NCI-H510A treated with DMSO at 0.1 percent for 48 hours (cell line): Measurements from ENCODE around the gene UBAP1.
"Not testable (repeated sequence)": the region's sequence is repeated elsewhere in the genome, so short reads cannot be mapped to it uniquely, and the experiment has no call there.

Experiments
- DNase-seq: peaks from one replicate; lab custom pipeline; 2025; lab: John Stamatoyannopoulos, UW

The UBAP1 gene

DNA sequence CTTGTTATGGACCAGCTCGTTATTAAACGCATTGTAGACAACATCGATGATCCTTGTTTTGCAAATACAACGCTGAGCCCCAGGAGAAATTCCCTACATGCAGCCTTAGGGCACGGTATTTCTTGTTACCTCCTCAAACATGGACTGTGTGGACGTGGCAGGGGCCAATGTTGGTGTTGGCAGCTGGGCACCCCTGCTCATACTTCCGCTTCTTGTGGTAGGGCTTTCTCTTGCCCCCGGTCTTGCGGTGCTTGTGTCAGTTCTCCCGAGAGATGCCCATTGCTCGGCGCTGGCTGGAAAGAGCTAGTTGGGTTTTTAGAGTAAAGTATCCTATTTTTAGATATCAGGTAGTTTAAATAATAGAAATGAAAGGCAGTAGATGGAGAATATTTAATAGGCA is 45.5 kb downstream of the UBAP1 start:
- DNase-seq: no peak

DNA sequence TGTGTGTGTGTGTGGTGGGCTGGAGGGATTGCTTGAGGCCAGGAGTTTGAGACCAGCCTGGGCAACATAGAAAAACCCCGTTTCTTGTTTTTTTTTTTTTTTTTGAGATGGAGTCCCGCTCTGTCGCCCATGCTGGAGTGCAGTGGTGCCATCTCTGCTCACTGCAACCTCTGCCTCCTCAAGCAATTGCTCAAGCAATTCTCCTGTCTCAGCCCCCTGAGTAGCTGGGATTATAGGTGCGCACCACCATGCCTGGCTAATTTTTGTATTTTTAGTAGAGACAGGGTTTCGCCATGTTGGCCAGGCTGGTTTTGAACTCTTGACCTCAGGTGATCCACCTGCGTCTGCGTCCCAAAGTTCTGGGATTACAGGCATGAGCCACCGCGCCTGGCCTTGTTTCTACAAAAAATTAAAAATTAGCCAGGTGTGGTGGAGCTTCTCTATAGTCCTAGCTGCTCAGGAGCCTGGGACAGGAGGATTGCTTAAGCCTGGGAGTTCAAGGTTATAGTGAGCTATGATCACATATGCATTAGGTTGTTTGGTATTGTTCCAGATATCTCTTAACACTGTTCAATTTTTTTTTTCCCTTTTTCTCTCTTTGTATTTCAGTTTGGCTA is 47.4 kb downstream of the UBAP1 start:
- DNase-seq: not testable (repeated sequence)

DNA sequence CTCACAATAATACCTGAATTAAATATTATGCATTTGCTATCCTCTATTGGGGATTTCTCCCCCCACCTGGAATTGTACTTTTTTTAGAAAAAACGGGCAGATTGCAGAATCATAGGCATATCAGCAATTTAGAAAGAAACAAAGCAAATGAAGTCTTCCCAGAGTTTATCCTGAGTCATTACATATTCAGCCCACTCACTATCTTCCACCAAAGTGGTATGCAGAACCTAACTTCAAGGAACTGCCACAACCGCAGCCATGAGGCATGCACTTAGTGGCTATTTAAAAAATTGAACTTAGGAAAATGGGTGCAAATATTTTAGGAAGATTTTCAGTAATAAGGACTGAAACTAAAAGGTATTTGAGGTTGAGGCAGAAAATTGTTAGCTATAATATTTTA is 48.6 kb downstream of the UBAP1 start:
- no peak for DNase-seq

DNA sequence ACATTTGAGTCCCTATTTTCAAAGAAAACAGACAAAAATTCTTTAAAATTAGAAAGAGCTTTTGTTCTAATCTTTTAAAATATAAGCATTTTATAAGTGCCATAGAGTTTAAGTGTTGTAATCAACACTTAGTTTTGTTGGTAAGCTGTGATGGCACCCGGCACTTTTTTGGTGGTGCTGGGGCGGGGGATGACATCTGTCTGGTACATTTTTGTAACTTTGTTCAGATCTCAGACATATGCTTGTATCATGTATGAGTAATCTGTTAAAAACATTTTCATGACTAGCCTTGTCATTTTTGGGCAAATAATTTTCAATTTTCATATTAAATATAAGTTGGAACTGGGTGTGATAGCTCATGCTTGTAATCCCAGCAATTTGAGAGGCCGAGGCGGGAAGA is 51.7 kb downstream of the UBAP1 start:
- no peak for DNase-seq

DNA sequence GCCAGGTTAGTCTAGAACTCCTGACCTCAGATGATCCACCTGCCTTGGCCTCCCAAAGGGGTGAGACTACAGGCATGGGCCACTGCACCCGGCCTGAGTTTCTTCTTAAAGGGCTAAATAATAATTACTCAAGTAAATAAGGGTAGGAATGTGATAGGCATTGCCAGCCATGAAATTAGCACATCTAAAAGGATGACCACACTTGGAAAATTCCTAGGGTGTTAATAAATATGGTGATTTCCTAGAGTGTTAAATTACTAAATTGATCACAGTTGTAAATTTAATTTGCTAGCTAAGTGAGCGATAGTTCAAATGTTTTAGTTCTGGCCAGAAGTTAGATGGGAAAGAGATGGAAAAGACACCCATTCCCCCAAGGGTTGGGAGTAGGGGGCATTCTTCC is 53.4 kb downstream of the UBAP1 start:
- no peak for DNase-seq

DNA sequence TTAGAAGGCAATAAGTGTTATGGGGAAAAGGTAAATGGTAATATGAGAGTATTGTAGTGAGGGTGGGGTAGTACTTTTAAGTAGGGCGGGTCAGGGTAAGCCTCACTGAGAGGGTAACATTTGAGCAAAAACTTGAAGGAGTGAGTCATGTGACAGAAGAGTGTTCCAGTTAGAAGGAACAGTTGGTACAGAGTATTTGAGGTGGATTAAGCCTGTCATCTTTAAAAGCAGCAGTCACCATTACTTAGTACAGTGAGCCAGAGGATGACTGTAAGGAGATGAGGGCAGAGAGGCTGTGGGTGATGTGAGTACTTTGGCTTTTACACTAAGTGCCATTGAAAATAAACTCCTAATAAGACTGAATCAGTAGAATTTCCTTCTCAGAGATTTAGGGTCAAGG is 54.8 kb downstream of the UBAP1 start:
- DNase-seq: no peak

DNA sequence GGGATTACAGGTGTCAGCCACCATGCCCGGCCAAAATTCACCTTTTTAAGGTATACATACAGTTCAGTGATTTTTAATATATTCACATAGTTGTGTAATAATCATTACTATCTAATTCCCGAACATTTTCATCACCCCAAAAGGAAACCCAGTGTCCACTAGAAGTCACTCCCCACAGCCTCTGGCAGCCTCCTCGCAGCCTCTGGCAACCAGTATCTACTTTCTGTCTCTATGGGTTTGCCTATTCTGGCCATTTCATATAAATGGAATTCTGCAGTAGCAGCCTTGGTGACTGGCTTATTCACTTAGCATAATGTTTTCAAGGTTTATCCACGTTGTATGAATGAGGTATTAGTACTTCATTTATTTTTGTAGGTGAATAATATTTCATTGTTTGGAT is 59.0 kb downstream of the UBAP1 start:
- no peak for DNase-seq

DNA sequence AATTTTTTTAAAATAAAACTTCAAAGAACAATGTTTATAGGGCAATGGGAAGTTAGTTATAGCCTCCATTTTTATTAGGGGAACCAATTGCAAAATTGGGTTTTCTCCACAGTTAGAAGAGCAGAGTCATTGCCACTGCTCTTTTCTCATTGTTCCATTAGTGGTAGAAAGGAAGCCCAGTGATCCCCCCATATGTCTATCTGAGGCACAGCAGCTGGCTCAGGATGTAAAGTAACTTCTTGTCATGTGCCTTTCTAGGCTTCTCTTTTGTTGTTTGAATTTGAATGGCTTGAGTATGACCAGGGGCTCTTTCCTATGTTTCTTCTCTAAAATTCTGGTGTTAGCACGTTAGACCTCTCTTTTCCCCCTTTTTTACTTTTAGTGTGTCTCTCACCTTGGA is 61.2 kb downstream of the UBAP1 start:
- DNase-seq: no peak

DNA sequence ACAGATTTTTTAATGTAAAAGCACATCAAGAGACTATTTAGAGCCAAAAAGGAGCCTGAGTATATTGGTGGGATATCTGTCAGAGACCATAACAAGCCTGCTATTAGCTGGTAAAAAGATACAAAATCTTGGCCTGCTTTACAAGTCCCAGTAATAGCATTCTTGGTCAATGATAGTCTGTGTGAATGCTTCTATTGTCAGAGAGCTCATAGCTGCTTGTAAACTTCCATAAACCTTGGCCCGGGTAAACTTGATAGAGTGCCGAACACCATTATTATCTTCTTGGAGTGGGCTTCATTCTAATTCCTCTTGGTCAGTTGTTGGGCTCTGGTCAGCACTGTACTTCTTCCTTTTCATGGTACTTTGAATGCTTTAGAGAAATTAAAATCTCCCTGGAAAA is 64.0 kb downstream of the UBAP1 start:
- no peak for DNase-seq

DNA sequence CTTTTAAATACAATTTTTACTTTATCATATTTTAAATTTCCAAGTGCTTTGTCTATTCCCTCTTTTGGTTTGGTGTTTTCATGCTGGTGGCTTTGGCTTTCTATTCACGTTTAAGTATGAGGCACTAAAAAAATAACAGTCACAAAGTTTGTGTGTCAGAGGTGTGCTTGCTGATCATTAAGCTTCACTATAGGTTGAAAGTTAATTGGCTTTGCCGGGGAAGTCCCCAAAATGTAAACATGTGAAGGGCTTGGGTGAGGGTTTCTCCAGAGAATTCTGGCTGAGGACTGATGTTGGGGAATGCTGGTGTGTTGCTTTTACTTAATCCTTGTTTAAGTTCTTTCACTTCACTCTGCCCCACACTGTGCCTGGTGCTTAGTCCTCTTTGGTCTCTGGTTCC is 66.4 kb downstream of the UBAP1 start:
- not testable (repeated sequence) for DNase-seq

DNA sequence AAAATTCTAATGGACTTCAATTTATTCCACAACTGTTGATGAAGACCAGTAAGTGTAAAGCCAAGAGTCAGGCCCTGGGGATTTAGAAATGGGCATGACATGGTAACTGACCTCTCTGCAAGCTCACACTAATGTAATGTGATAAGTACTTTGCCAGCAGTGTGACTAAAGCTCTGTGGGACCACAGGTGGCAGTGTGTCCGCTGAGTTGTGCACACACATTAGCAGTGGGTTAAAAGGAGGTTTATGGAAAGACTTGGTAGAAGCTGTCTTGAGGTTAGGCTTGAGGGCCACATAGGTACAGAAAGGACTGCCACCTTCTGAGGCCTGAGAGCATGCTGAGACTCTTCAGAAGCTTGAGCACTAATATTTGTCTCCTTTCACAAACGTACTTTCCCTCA is 67.6 kb downstream of the UBAP1 start:
- no peak for DNase-seq

DNA sequence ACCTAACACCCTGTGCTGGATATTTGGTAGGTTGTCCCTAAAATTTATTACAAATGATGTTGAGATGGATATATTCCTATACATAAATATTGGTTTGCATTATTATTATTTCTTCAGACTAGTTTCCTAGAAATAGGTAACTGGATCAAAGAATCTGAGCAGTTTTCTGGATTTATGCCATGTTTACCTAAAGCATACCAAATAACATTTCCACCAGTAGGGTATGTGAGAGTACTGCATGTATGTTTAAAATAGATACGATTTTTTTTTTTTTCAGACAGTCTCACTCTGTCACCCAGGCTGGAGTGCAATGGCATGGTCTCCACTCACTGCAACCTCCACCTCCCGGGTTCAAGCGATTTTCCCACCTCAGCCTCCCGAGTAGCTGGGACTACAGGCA is 68.9 kb downstream of the UBAP1 start:
- not testable (repeated sequence) for DNase-seq

DNA sequence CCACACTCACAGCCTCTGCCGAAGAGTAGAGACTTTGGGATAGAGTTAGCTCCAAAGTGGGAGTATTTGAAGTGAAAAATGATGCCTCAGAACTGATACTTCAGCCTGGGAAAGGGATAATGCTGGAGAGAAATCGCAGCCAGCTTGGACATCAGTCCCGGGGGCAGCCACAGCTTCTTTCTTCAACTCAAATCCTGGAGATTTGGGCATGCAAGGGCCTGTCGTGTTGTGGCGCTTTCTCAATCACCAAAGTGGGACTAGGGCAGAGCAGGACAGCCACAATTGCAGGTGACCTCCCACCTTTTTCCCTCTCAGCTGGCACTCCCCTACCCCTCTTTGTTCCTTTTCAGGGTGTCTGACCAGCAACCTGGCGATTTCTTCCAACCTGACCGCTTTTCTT is 70.4 kb downstream of the UBAP1 start:
- DNase-seq: no peak

DNA sequence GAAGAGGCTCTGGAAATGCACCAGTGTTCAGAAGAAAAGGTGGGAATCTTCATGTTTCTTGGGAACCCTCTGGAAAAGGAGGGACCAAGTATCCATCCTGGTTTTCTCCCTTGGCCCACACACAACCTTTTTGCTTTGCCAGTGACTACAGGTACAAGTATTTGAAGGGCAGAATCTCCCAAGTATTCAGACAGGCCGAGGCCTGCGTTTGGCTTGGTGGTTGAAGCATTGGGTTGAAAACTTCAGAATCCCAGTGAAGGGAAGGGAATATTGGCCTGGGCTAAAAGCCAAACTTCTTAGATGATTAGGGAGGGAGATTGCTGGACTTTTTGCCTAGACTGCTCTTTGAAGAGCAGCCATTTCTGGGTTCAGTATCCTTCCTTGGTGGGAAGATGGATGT is 71.9 kb downstream of the UBAP1 start:
- no peak for DNase-seq

DNA sequence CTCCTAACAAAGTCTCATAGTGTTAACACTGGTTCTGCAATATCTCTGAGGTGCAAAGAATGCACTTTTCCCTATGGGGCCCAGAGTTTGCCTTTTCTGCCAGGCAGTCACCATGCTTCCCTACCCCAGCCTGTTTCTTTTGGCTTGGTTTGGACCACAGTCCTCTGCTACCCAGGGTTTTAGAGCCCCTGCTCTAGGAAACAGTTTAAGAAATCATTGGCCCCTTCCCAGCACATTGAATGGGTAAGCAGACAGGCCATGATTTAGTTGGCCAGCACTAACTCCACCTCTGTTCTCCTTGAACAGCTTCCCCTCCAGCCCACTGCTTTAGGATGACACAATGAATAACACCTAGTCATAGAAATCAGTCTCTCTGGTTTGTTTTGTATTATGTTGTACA is 73.2 kb downstream of the UBAP1 start:
- no peak for DNase-seq

DNA sequence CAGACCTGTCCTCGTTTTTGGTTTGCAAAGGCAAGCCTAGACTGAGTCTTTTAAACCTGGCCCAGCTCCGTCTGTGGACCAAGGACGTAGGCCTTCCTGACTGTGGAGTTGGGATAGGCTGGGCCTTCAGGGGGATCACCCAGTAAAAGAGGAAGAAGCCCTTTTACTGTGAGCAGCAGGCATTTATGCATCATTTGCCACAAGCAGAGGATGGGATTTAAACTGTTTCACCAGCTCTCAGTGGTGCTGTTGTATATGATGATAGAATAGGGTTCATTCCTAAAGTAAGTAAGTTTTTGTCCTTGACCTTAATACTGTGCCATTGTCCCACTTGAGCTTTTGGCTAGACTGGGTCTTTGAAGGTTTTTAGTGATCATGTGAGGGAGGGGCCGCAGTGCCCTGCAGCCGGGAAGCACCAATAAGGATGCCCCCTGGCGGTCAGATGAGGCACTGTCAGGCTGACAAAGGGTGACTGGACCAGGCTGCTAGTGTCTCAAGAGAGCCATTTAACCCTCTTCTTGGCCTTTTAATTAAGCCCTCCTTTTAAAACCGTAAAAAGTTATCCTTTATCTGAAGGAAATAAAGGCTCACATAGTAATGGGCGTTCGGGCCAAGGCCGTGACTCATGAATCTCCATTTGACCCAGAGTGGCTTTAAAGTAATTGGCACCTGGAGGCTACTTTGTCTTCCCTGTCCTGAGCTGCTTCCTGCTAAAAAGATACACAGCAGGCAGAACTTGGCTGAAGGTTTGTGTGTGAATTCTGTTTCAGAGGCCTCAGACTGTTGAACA is 74.0 kb downstream of the UBAP1 start:
- DNase-seq: peak; percentile 54

DNA sequence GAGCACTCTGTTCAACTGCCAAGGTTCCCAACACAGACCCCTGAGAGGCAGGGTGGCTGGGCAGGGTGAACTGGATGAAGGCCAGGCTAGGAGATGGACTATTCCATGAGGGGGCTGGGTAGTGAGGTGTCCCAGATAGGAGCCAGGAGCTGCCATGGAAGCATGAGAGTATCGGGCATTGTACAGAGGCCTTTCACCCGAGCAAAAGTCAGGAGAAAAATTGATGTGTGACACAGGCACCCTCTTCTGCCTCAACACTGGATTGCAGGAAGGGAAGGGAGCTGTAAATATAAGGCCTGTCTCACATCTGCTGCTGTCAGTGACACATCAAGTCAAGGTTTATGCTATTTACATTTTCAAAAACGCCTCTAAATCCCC is 74.6 kb downstream of the UBAP1 start:
- no peak for DNase-seq

DNA sequence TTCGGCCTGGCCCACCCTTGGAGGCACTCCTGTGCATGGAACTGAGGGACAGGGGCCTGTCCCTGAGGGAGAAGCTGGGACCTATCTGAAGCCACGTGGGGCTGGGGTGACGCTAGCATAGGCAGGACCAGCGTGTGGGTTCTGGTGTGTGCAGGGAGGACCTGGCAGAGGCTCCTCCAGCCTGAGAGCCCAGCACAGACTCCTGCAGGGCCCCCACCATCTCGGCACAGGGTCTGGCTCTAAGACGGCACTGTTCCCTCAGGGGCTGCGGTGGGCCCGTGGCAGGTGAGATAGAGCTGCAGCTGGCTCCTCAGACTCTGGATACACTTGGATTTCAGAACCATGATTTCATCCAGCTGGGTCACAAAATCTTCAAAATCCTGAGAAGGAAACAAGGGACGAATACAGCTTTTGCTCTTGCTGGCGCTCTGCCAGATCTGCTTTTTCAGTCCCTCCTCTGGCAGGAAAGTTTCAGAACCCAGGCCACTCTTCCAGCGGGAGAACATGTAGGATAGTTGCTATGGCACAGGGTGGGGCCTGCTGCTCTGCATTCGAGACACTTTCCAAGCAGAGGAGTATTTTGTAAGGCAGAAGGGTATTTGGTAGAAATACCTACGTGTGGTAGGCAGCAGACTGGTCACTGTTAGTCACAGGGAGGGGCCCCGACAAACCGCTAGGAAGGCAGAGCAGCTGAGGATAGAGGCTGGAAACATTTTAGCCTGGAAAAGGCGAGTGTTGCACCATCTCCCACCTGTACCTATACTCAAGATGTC is 75.5 kb downstream of the UBAP1 start:
- DNase-seq: no peak

DNA sequence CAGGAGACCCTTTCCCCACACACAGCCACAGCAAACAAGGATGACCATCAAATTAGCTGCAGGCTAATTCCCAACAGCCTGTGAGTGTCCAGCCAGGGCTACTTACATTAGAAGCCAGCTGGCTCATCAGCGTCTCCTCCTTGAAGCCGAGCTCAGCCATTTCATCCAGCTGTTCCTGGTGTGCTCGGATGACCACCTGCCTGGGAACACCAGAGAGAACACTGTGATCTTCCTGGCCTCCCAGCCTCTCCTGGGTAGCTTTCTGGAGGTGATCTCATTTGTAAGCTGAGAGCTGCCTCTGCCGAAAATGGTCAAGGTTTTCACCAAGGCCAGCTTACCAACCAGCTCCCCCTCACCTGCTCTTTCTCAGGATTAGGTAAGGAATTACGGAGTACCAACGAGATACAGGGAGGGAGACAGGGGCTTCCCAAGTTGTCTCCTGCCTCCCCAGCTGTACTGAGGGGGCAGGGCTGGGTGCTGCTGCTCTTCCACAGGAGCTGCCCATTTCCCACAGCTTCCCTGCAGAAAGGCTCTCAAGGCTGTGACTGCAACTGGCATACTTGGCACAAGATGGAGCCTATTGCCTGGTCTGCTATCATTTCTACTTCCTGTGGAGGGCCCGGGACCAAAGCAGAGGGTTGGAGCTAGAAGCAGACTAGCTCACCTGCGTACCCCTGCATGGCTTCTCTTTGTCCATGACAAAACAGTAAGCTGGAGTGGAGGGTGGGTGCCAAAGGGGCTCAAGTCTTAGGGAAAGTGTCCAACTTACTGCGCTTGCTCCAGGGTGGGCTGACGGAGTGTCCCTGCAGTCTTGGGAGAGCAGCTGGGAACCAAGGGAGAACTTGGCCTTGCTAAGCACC is 76.4 kb downstream of the UBAP1 start:
- DNase-seq: no peak

DNA sequence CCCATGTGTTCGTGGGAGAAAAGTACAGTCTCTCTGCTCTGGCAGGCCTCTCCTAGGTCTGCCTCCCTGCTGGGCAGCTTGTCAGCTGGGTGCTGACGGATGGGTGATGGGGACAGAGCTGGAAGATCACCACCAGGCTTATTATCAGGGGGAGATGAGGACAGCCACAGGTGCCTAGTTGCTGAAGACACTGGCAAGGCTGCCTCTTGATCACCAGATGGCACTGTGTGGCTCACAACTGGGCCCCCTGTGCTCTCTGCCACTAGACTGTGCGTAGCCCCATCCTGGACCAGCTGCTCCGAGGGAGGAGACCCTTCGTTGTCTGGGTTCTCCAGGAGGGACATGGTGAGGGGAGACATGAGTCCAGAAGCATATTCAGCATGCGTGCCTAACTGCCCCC is 77.3 kb downstream of the UBAP1 start:
- DNase-seq: peak; percentile 19

DNA sequence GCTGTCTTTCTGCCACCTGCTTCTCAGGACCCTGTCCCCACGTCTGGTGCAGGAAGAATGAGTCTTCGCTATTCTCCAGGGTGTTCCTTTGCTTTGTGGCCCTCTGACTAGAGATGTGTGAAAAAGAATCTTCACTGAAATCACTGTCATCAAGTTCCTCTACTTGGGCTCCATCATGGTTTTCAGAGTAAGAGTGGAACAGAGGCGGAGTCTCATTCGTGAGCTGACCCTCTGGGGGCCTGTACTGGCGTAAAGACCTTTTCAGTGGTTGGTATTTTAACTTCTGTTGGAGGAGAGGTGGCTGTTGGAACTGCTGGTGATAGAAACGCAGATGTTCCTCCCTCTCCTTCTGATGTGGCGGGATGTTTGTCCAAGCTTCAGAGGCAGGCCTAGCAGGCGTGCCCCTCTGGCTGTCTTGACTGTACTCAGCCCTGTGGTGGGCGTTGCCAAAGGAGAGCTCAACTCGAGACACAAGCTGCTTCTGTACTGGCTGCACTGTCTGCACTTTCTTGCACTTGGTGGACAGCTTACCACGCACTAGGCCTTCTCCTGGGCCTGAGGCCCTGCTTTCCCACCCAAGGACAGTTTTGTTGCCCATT is 78.2 kb downstream of the UBAP1 start:
- DNase-seq: no peak

DNA sequence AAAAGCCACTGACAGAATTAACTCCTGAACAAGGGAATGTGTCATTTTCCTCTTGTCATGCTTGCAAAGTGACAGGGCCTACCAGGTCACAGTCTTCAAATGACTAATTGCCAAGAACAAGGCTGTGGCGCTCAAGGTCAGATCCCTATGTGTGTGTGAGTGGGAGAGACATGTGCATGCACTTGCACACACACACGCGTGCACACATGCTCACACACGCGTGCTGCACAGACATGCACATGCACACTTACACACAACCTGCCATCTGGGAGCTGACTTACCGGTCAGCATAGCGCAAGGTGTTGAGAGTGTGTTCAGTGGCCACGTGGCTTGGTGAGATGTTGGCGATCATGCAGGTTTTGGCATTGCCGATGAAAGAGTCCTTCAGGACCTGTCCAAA is 80.5 kb downstream of the UBAP1 start:
- DNase-seq: no peak
